ENCODE results near the gene EXOC5.

GRCh38 chr14:57245941-57246340 lies 22.8 kb downstream of the EXOC5 start:
- no peak for TF ChIP-seq CTCF (IDR thresholded peaks at IDR 0.05)
- no peak for TF ChIP-seq EP300 (IDR thresholded peaks at IDR 0.05)

Data from stomach (tissue), 4 donors.